ENCODE data around the gene PIP5K1B. TPM values are rescaled to one million over a fixed set of nuclear protein-coding genes. Genes with fewer than 3 reads are reported as not detected.

The PIP5K1B gene
- total and polyA plus RNA-seq, 4 experiments from 2014 or later = 0.12 to 0.25 TPM; not detected in 2

- H3K27ac ChIP-seq (ENCODE audit: low read depth, low read length) = no peak overlapping the region
- Mint-ChIP-seq H3K9me3 (no peaks in the 10 kb centered on the region), H3K4me1 (peaks cover 6 to 19% (median 11%) of the 10 kb centered on the region in 4 donors), H3K4me3 (no peak overlapping the region), H3K27me3 (peaks cover 0 to 1% of the 10 kb centered on the region in 2 donors), H3K36me3 (no peaks in the 10 kb centered on the region), H3K27ac (peak overlapping the region in 1 of 7 donors; percentile 8)
- no peaks in the 10 kb centered on the region for H3K27me3 ChIP-seq (ENCODE audit: insufficient read depth, low read length)
- ChIA-PET CTCF (ENCODE audit: partially characterized antibody) (interaction anchor here (0.7 to 3.6 kb wide), 34 partner anchors 9 to 417 kb away, joined by 3 to 60 read pairs (median 5); partner anchors contain the start of genes FXN and PRKACG), POLR2A (ENCODE audit: partially characterized antibody) (interaction anchor here (0.5 kb wide), 1 partner anchor 418 kb away, joined by 3 read pairs; no protein-coding TSS in a partner anchor)
- intact Hi-C loops (cut with micrococcal nuclease) = loop anchor here (1.0 to 2.0 kb wide), 4 partner anchors 28 to 415 kb away; no protein-coding TSS in a partner anchor
- no peak for DNase-seq
- no peaks in the 10 kb centered on the region for H3K9me3 ChIP-seq (ENCODE audit: control insufficient read depth in 1 of 2, low read length in 2 of 2)
- no peak overlapping the region for H3K4me3 ChIP-seq (ENCODE audit: low read length in 2 of 2)
- no peaks in the 10 kb centered on the region for H3K36me3 ChIP-seq (ENCODE audit: insufficient read depth, low read length)
- peaks cover 4% of the 10 kb centered on the region for H3K4me1 ChIP-seq (ENCODE audit: insufficient read depth, low read length)
Measured at GRCh38 chr9:68998812-68999211, 293.8 kb downstream of the PIP5K1B start.

GRCh38 chr9:68999393-69000105, 294.5 kb downstream of the PIP5K1B start:
- Mint-ChIP-seq H3K36me3 (no peaks in the 10 kb centered on the region), H3K9me3 (no peaks in the 10 kb centered on the region), H3K27me3 (peaks cover 0 to 2% of the 10 kb centered on the region in 2 donors), H3K27ac (peak overlapping the region in 1 of 7 donors; percentile 4), H3K4me1 (peaks cover 6 to 19% (median 11%) of the 10 kb centered on the region in 4 donors), H3K4me3 (peak overlapping the region in 1 of 8 donors; percentile 18)
- H3K27ac ChIP-seq (ENCODE audit: low read depth, low read length) = no peak overlapping the region
- H3K4me3 ChIP-seq (ENCODE audit: low read length in 2 of 2) = no peak overlapping the region
- no peaks in the 10 kb centered on the region for H3K36me3 ChIP-seq (ENCODE audit: insufficient read depth, low read length)
- DNase-seq = peak; percentile 67 to 73 (median 71)
- POLR2A ChIA-PET (ENCODE audit: partially characterized antibody) = interaction anchor here (0.5 to 2.0 kb wide), 4 partner anchors 20 to 418 kb away, joined by 3 to 8 read pairs (median 4); partner anchors contain the start of gene FXN
- H3K27me3 ChIP-seq (ENCODE audit: insufficient read depth, low read length) = no peaks in the 10 kb centered on the region
- intact Hi-C loops (cut with micrococcal nuclease) = loop anchor here (1.0 to 2.0 kb wide), 4 partner anchors 28 to 415 kb away; no protein-coding TSS in a partner anchor
- H3K9me3 ChIP-seq (ENCODE audit: control insufficient read depth in 1 of 2, low read length in 2 of 2) = no peaks in the 10 kb centered on the region
- CTCF ChIA-PET (ENCODE audit: partially characterized antibody) = interaction anchor here (0.6 to 2.9 kb wide), 39 partner anchors 10 to 417 kb away, joined by 3 to 60 read pairs (median 4); partner anchors contain the start of genes FXN and PRKACG
- H3K4me1 ChIP-seq (ENCODE audit: insufficient read depth, low read length) = peaks cover 4% of the 10 kb centered on the region

- H3K36me3 ChIP-seq (ENCODE audit: insufficient read depth, low read length) = no peaks in the 10 kb centered on the region
- no peak overlapping the region for H3K4me3 ChIP-seq (ENCODE audit: low read length in 2 of 2)
- Mint-ChIP-seq H3K4me1 (peaks cover 0 to 7% (median 4%) of the 10 kb centered on the region in 4 donors), H3K27ac (no peak overlapping the region), H3K9me3 (no peaks in the 10 kb centered on the region), H3K27me3 (peaks cover 0 to 6% of the 10 kb centered on the region in 2 donors), H3K4me3 (no peak overlapping the region), H3K36me3 (no peaks in the 10 kb centered on the region)
- H3K27me3 ChIP-seq (ENCODE audit: insufficient read depth, low read length) = no peaks in the 10 kb centered on the region
- no peak overlapping the region for H3K27ac ChIP-seq (ENCODE audit: low read depth, low read length)
- ChIA-PET POLR2A (ENCODE audit: partially characterized antibody) (no interaction called here), CTCF (ENCODE audit: partially characterized antibody) (interaction anchor here (0.8 to 2.9 kb wide), 6 partner anchors 10 to 420 kb away, joined by 3 to 60 read pairs (median 3); a partner anchor contains a TSS)
- no peak for DNase-seq
- H3K9me3 ChIP-seq (ENCODE audit: control insufficient read depth in 1 of 2, low read length in 2 of 2) = no peaks in the 10 kb centered on the region
- intact Hi-C loops (cut with micrococcal nuclease) = no loop called here
- H3K4me1 ChIP-seq (ENCODE audit: insufficient read depth, low read length) = no peaks in the 10 kb centered on the region
Measured at GRCh38 chr9:69001921-69002320, 296.9 kb downstream of the PIP5K1B start.

GRCh38 chr9:69003051-69003450, 298.0 kb downstream of the PIP5K1B start:
- ChIA-PET POLR2A (ENCODE audit: partially characterized antibody) (no interaction called here), CTCF (ENCODE audit: partially characterized antibody) (interaction anchor here (0.7 to 2.4 kb wide), 6 partner anchors 11 to 420 kb away, joined by 3 to 16 read pairs (median 3); a partner anchor contains a TSS)
- H3K27me3 ChIP-seq (ENCODE audit: insufficient read depth, low read length) = no peaks in the 10 kb centered on the region
- peaks cover 0 to 6% of the 10 kb centered on the region in 2 donors for H3K27me3 Mint-ChIP-seq
- H3K9me3 ChIP-seq (ENCODE audit: control insufficient read depth in 1 of 2, low read length in 2 of 2) = no peaks in the 10 kb centered on the region
- H3K4me1 Mint-ChIP-seq = peaks cover 0 to 7% (median 4%) of the 10 kb centered on the region in 4 donors
- H3K27ac ChIP-seq (ENCODE audit: low read depth, low read length) = no peak overlapping the region
- intact Hi-C loops (cut with micrococcal nuclease) = no loop called here
- no peaks in the 10 kb centered on the region for H3K4me1 ChIP-seq (ENCODE audit: insufficient read depth, low read length)
- H3K36me3 Mint-ChIP-seq = no peaks in the 10 kb centered on the region
- DNase-seq = no peak
- H3K36me3 ChIP-seq (ENCODE audit: insufficient read depth, low read length) = no peaks in the 10 kb centered on the region
- H3K4me3 Mint-ChIP-seq = no peak overlapping the region
- H3K4me3 ChIP-seq (ENCODE audit: low read length in 2 of 2) = no peak overlapping the region
- no peak overlapping the region for H3K27ac Mint-ChIP-seq
- H3K9me3 Mint-ChIP-seq = no peaks in the 10 kb centered on the region

GRCh38 chr9:69004836-69005235, 299.8 kb downstream of the PIP5K1B start:
- CTCF ChIA-PET (ENCODE audit: partially characterized antibody) = interaction anchor here (0.6 to 1.6 kb wide), 4 partner anchors 9 to 421 kb away, joined by 3 to 4 read pairs (median 4); no protein-coding TSS in a partner anchor
- Histone ChIP-seq H3K4me1 (ENCODE audit: insufficient read depth, low read length) (no peaks in the 10 kb centered on the region), H3K27ac (ENCODE audit: low read depth, low read length) (no peak overlapping the region), H3K27me3 (ENCODE audit: insufficient read depth, low read length) (no peaks in the 10 kb centered on the region), H3K36me3 (ENCODE audit: insufficient read depth, low read length) (no peaks in the 10 kb centered on the region), H3K4me3 (ENCODE audit: low read length in 2 of 2) (no peak overlapping the region), H3K9me3 (ENCODE audit: control insufficient read depth in 1 of 2, low read length in 2 of 2) (no peaks in the 10 kb centered on the region)
- DNase-seq = no peak
- Mint-ChIP-seq H3K36me3 (no peaks in the 10 kb centered on the region), H3K9me3 (no peaks in the 10 kb centered on the region), H3K4me3 (no peak overlapping the region), H3K4me1 (peaks cover 0 to under 1% (median 0%) of the 10 kb centered on the region in 4 donors), H3K27ac (peak overlapping the region in 1 of 7 donors; percentile 45), H3K27me3 (peaks cover 0 to 6% of the 10 kb centered on the region in 2 donors)
- POLR2A ChIA-PET (ENCODE audit: partially characterized antibody) = no interaction called here
- intact Hi-C loops (cut with micrococcal nuclease) = no loop called here

GRCh38 chr9:69009708-69010107, 304.7 kb downstream of the PIP5K1B start:
- ChIA-PET CTCF (ENCODE audit: partially characterized antibody) (interaction anchor here (1.2 to 5.1 kb wide), 4 partner anchors 10 to 450 kb away, joined by 4 to 28 read pairs (median 6); partner anchors contain the start of gene FXN), POLR2A (ENCODE audit: partially characterized antibody) (interaction anchor here (0.9 to 1.8 kb wide), 2 partner anchors 10 to 34 kb away, joined by 3 to 6 read pairs; no protein-coding TSS in a partner anchor)
- Histone ChIP-seq H3K4me1 (ENCODE audit: insufficient read depth, low read length) (peaks cover 6% of the 10 kb centered on the region), H3K36me3 (ENCODE audit: insufficient read depth, low read length) (no peaks in the 10 kb centered on the region), H3K4me3 (ENCODE audit: low read length in 2 of 2) (no peak overlapping the region), H3K9me3 (ENCODE audit: control insufficient read depth in 1 of 2, low read length in 2 of 2) (no peaks in the 10 kb centered on the region), H3K27me3 (ENCODE audit: insufficient read depth, low read length) (no peaks in the 10 kb centered on the region), H3K27ac (ENCODE audit: low read depth, low read length) (no peak overlapping the region)
- H3K27ac Mint-ChIP-seq = no peak overlapping the region
- H3K4me1 Mint-ChIP-seq = peaks cover 5 to 9% (median 7%) of the 10 kb centered on the region in 4 donors
- no peaks in the 10 kb centered on the region for H3K36me3 Mint-ChIP-seq
- peaks cover 12 to 15% of the 10 kb centered on the region in 2 donors for H3K27me3 Mint-ChIP-seq
- H3K4me3 Mint-ChIP-seq = no peak overlapping the region
- no peak for DNase-seq
- H3K9me3 Mint-ChIP-seq = no peaks in the 10 kb centered on the region
- intact Hi-C loops (cut with micrococcal nuclease) = no loop called here

Measured in CD4-positive, alpha-beta memory T cell (primary cell).